ENCODE data around the gene HECA.

The HECA gene

GRCh38 chr6:139134817-139135577 is at the start of gene HECA:
Gene HECA, plus strand, starts transcription at chr6:139135080. Its CDS starts 317 bp downstream, at chr6:139135397.
- Histone ChIP-seq H3K9me3 (ENCODE audit: insufficient read depth, low read length) (no peaks in the 10 kb centered on the region), H3K9me2 (replicated peaks; ENCODE audit: insufficient read depth, low read length) (no peaks in the 10 kb centered on the region), H3K27me3 (ENCODE audit: low read length) (no peaks in the 10 kb centered on the region), H3F3A (ENCODE audit: insufficient read depth) (peaks cover 12% of the 10 kb centered on the region; the same call in 1 of the 2 replicates), H3K4me3 (ENCODE audit: insufficient read depth, low read length, poor library complexity, severe bottlenecking) (peak within 1 kb of the TSS; percentile 78), H2AFZ (ENCODE audit: low read depth, low read length, severe bottlenecking) (peak within 1 kb of the TSS; percentile 99), H3K27ac (ENCODE audit: low read depth, low read length) (peak within 1 kb of the TSS; percentile 63), H3K36me3 (ENCODE audit: low read length) (no peaks in the 10 kb centered on the region; the same call in 1 of the 2 replicates), H3K79me2 (ENCODE audit: insufficient read depth, low read length) (peaks cover 37% of the 10 kb centered on the region), H4K20me1 (ENCODE audit: low read depth, low read length) (no peaks in the 10 kb centered on the region), H3K9ac (ENCODE audit: low read length) (peak within 1 kb of the TSS; percentile 90), H3K4me2 (ENCODE audit: low read depth, low read length, poor library complexity, severe bottlenecking) (peak within 1 kb of the TSS; percentile 83)
- TF ChIP-seq EZH2phosphoT487 (conservative IDR thresholded peaks at IDR 0.05; ENCODE audit: low read length): no peak
- TF ChIP-seq, protein P1, sequence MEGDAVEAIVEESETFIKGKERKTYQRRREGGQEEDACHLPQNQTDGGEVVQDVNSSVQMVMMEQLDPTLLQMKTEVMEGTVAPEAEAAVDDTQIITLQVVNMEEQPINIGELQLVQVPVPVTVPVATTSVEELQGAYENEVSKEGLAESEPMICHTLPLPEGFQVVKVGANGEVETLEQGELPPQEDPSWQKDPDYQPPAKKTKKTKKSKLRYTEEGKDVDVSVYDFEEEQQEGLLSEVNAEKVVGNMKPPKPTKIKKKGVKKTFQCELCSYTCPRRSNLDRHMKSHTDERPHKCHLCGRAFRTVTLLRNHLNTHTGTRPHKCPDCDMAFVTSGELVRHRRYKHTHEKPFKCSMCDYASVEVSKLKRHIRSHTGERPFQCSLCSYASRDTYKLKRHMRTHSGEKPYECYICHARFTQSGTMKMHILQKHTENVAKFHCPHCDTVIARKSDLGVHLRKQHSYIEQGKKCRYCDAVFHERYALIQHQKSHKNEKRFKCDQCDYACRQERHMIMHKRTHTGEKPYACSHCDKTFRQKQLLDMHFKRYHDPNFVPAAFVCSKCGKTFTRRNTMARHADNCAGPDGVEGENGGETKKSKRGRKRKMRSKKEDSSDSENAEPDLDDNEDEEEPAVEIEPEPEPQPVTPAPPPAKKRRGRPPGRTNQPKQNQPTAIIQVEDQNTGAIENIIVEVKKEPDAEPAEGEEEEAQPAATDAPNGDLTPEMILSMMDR (IDR thresholded peaks at IDR 0.05; ENCODE audit: insufficient read depth, low read length, poor library complexity, severe bottlenecking): no peak

DNA sequence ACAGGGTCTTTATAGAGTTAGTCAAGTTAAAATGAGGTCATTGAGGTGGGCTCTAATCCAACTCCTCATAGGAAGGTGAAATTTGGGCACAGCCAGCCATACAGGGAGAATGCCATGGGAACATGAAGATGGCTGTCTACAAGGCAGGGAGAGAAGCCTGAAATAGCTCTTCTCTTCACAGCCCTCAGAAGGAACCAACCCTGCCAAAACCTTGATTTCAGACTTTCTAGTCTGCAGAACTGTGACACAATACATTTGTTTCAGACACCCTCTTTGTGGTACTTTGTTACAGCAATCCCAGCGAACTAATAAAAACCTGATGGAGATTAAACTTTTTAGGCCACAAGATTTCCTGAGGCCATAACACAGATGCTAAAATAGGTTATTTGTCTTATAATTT is 43.1 kb upstream of the HECA start:
- Histone ChIP-seq H3K27ac (ENCODE audit: low read depth, low read length) (no peak overlapping the region), H3K4me2 (ENCODE audit: low read depth, low read length, poor library complexity, severe bottlenecking) (no peak overlapping the region), H3F3A (ENCODE audit: insufficient read depth) (no peaks in the 10 kb centered on the region), H3K4me3 (ENCODE audit: insufficient read depth, low read length, poor library complexity, severe bottlenecking) (no peak overlapping the region), H2AFZ (ENCODE audit: low read depth, low read length, severe bottlenecking) (no peak overlapping the region), H3K9ac (ENCODE audit: low read length) (no peak overlapping the region), H4K20me1 (ENCODE audit: low read depth, low read length) (no peaks in the 10 kb centered on the region), H3K36me3 (ENCODE audit: low read length) (no peaks in the 10 kb centered on the region), H3K27me3 (ENCODE audit: low read length) (no peaks in the 10 kb centered on the region), H3K79me2 (ENCODE audit: insufficient read depth, low read length) (no peaks in the 10 kb centered on the region), H3K9me2 (replicated peaks; ENCODE audit: insufficient read depth, low read length) (no peaks in the 10 kb centered on the region), H3K9me3 (ENCODE audit: insufficient read depth, low read length) (no peaks in the 10 kb centered on the region)
- TF ChIP-seq, protein P1 (IDR thresholded peaks at IDR 0.05; ENCODE audit: insufficient read depth, low read length, poor library complexity, severe bottlenecking): no peak
- no peak for TF ChIP-seq EZH2phosphoT487 (conservative IDR thresholded peaks at IDR 0.05; ENCODE audit: low read length)

DNA sequence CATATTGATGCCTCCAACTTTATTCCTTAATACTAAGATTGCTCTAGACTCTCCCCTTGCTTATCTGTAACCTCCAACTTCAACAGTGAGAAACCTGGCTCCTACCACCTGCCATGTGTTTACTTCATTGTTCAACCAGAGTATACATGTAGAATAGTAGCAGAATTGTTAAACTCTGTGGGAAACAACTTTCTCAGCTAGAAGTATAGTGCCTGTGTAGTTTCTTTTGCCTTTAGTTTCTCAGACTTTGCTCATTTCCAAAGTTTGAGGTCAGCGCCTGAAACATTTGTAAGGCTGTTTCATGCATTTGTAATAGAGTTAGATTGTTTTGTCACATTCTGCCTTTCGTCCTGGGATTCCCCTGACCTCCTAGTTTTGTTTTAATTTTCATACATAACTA is 34.9 kb upstream of the HECA start:
- no peaks in the 10 kb centered on the region for H3K9me2 ChIP-seq (replicated peaks; ENCODE audit: insufficient read depth, low read length)
- H3K27me3 ChIP-seq (ENCODE audit: low read length): no peaks in the 10 kb centered on the region
- no peak overlapping the region for H3K4me2 ChIP-seq (ENCODE audit: low read depth, low read length, poor library complexity, severe bottlenecking)
- H3K27ac ChIP-seq (ENCODE audit: low read depth, low read length): no peak overlapping the region
- H4K20me1 ChIP-seq (ENCODE audit: low read depth, low read length): no peaks in the 10 kb centered on the region
- no peaks in the 10 kb centered on the region for H3K9me3 ChIP-seq (ENCODE audit: insufficient read depth, low read length)
- no peak overlapping the region for H2AFZ ChIP-seq (ENCODE audit: low read depth, low read length, severe bottlenecking)
- H3K9ac ChIP-seq (ENCODE audit: low read length): no peak overlapping the region
- H3K79me2 ChIP-seq (ENCODE audit: insufficient read depth, low read length): no peaks in the 10 kb centered on the region
- H3F3A ChIP-seq (ENCODE audit: insufficient read depth): no peaks in the 10 kb centered on the region
- no peak overlapping the region for H3K4me3 ChIP-seq (ENCODE audit: insufficient read depth, low read length, poor library complexity, severe bottlenecking)
- no peaks in the 10 kb centered on the region for H3K36me3 ChIP-seq (ENCODE audit: low read length)
- no peak for TF ChIP-seq EZH2phosphoT487 (conservative IDR thresholded peaks at IDR 0.05; ENCODE audit: low read length)
- TF ChIP-seq, protein P1 (IDR thresholded peaks at IDR 0.05; ENCODE audit: insufficient read depth, low read length, poor library complexity, severe bottlenecking): no peak
